Astrocyte (in vitro differentiated cells and primary cell): ENCODE measurements around the gene COBL. TPM values are rescaled to one million over a fixed set of nuclear protein-coding genes. Genes with fewer than 3 reads are reported as not detected.

Experiments
- DNase-seq: peaks from one replicate; pipeline ENCODE4 v3.0.0-alpha.2; 2010; ENCODE audit warnings: low read depth
- FAIRE-seq: peaks from 2 replicates; lab custom pipeline; 2011; peaks lifted over from hg19 to GRCh38; lab: Jason Lieb, UNC
- H2AFZ ChIP-seq: 2 replicates; pipeline ENCODE4 v1.6.0; 2012; ENCODE audit warnings: low read depth, low read length, inconsistent platforms
- H3K27ac ChIP-seq: 2 replicates; pipeline ENCODE4 v1.5.1; 2011; ENCODE audit warnings: low read depth, low read length, inconsistent platforms
- H3K27me3 ChIP-seq: 2 replicates; pipeline ENCODE4 v1.6.0; 2011; ENCODE audit warnings: low read length, inconsistent platforms; ENCODE audit not compliant: insufficient read depth
- H3K36me3 ChIP-seq: 2 replicates; pipeline ENCODE4 v1.5.1; 2011; ENCODE audit warnings: low read length, inconsistent platforms; ENCODE audit not compliant: insufficient read depth
- H3K4me1 ChIP-seq: 2 replicates; pipeline ENCODE4 v1.5.1; 2011; ENCODE audit warnings: low read length, inconsistent platforms; ENCODE audit not compliant: insufficient read depth
- H3K4me2 ChIP-seq: 2 replicates; pipeline ENCODE4 v1.6.0; 2012; ENCODE audit warnings: low read length, inconsistent platforms
- H3K4me3 ChIP-seq: 2 replicates; pipeline ENCODE4 v1.5.1; 2011; ENCODE audit warnings: low read depth, mild to moderate bottlenecking, low read length, inconsistent platforms; ENCODE audit not compliant: insufficient read depth
- H3K79me2 ChIP-seq: 2 replicates; pipeline ENCODE4 v1.6.0; 2012; ENCODE audit warnings: mild to moderate bottlenecking, low read length, inconsistent platforms; ENCODE audit not compliant: insufficient read depth
- H3K9ac ChIP-seq: 2 replicates; pipeline ENCODE4 v1.6.0; 2012; ENCODE audit warnings: mild to moderate bottlenecking, low read length, inconsistent platforms
- H3K9me3 ChIP-seq: 2 replicates; pipeline ENCODE4 v1.5.1; 2012; ENCODE audit warnings: low read depth, mild to moderate bottlenecking, low read length, inconsistent platforms; ENCODE audit not compliant: insufficient read depth
- H4K20me1 ChIP-seq: 2 replicates; pipeline ENCODE4 v1.6.0; 2012; ENCODE audit warnings: low read length, inconsistent platforms; ENCODE audit not compliant: insufficient read depth
- H3K27ac Mint-ChIP-seq: one replicate; pipeline ENCODE4 v1.8.0; 2021; ENCODE audit warnings: mild to moderate bottlenecking, mixed read lengths; ENCODE audit not compliant: unreplicated experiment
- H3K27me3 Mint-ChIP-seq: one replicate; pipeline ENCODE4 v1.8.0; 2021; ENCODE audit warnings: low read depth, mixed read lengths; ENCODE audit not compliant: unreplicated experiment
- H3K36me3 Mint-ChIP-seq: one replicate; pipeline ENCODE4 v1.8.0; 2021; ENCODE audit warnings: low read depth, mixed read lengths; ENCODE audit not compliant: unreplicated experiment
- H3K4me1 Mint-ChIP-seq: one replicate; pipeline ENCODE4 v1.8.0; 2021; ENCODE audit warnings: low read depth, mixed read lengths; ENCODE audit not compliant: unreplicated experiment
- H3K4me3 Mint-ChIP-seq: one replicate; pipeline ENCODE4 v1.8.0; 2021; ENCODE audit warnings: mild to moderate bottlenecking, moderate library complexity, mixed read lengths; ENCODE audit not compliant: unreplicated experiment
- H3K9me3 Mint-ChIP-seq: one replicate; pipeline ENCODE4 v1.8.0; 2021; ENCODE audit warnings: mild to moderate bottlenecking, mixed read lengths; ENCODE audit not compliant: unreplicated experiment
- EZH2 ChIP-seq: IDR thresholded peaks from 2 replicates; pipeline ENCODE4 v1.6.1; 2012; ENCODE audit warnings: mild to moderate bottlenecking, low read length, inconsistent platforms; ENCODE audit not compliant: insufficient read depth
- total RNA-seq: library from RNA; stranded (reverse); gene quantifications from 2 replicates; pipeline ENCODE4 v1.2.1, GENCODE V29; 2021
- TF ChIP-seq, protein P1 (sequence below): IDR thresholded peaks from 2 replicates; pipeline ENCODE4 v1.5.1; 2011; ENCODE audit warnings: low read depth, mild to moderate bottlenecking, inconsistent platforms, low read length, moderate library complexity; ENCODE audit not compliant: insufficient read depth

Gene COBL
- total RNA-seq, 1 donor from 2014 or later, result 6.4 TPM

DNA sequence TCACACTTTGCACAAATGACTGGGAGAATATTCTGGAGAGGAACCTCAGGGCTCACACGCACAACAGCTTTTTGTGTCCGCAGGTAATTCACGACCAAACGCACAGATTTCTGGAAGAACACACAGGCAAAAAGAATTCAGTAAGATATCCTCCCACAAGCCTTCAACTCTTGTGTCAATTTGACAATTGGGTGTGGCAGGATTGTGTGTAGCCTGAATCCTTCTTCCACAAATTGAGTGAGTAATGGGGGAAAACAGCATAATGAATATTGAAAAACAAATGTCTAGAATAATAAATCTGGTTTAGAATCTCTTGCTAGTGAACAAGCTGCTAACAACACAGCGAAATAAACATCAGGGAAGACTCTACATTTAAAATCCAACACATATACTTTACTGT, 125.6 kb downstream of the COBL start:
- H3K27me3 Mint-ChIP-seq, result no peaks in the 10 kb centered on the region
- no peaks in the 10 kb centered on the region for H3K27me3 ChIP-seq
- H3K9me3 Mint-ChIP-seq, result no peaks in the 10 kb centered on the region
- no peak overlapping the region for H3K4me2 ChIP-seq
- peaks cover 13% of the 10 kb centered on the region for H3K4me1 Mint-ChIP-seq
- no peaks in the 10 kb centered on the region for H3K9me3 ChIP-seq
- no peak for FAIRE-seq
- H3K36me3 Mint-ChIP-seq, result no peaks in the 10 kb centered on the region
- no peak overlapping the region for H3K9ac ChIP-seq
- H3K4me3 Mint-ChIP-seq, result no peak overlapping the region
- no peak overlapping the region for H3K27ac Mint-ChIP-seq
- no peaks in the 10 kb centered on the region for H3K4me1 ChIP-seq
- TF ChIP-seq, protein P1, sequence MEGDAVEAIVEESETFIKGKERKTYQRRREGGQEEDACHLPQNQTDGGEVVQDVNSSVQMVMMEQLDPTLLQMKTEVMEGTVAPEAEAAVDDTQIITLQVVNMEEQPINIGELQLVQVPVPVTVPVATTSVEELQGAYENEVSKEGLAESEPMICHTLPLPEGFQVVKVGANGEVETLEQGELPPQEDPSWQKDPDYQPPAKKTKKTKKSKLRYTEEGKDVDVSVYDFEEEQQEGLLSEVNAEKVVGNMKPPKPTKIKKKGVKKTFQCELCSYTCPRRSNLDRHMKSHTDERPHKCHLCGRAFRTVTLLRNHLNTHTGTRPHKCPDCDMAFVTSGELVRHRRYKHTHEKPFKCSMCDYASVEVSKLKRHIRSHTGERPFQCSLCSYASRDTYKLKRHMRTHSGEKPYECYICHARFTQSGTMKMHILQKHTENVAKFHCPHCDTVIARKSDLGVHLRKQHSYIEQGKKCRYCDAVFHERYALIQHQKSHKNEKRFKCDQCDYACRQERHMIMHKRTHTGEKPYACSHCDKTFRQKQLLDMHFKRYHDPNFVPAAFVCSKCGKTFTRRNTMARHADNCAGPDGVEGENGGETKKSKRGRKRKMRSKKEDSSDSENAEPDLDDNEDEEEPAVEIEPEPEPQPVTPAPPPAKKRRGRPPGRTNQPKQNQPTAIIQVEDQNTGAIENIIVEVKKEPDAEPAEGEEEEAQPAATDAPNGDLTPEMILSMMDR, result no peak
- TF ChIP-seq EZH2, result no peak
- no peaks in the 10 kb centered on the region for H3K36me3 ChIP-seq
- no peak overlapping the region for H3K27ac ChIP-seq
- H3K79me2 ChIP-seq, result no peaks in the 10 kb centered on the region
- no peak overlapping the region for H3K4me3 ChIP-seq
- DNase-seq, result no peak
- H2AFZ ChIP-seq, result no peak overlapping the region
- no peaks in the 10 kb centered on the region for H4K20me1 ChIP-seq

DNA sequence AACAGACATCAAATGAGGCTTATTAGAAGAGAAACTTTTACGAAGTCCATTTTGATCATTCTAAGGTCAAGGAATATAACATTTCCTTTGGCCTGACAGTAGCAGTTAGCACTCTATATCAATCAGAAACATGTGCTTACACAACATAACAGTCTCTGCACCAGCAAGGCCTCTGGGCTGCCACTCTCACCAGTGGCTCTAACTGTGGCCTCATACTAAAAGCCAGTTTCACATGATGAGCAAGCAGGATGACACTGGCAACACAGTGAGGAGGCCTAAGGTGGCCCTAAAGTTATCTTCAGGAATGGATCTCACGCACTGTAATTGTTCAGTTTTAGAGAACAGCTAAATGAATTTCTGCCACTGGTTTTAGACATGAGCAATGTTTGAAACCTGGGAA, 126.8 kb downstream of the COBL start:
- FAIRE-seq, result no peak
- no peak overlapping the region for H3K9ac ChIP-seq
- no peaks in the 10 kb centered on the region for H3K27me3 ChIP-seq
- no peaks in the 10 kb centered on the region for H3K4me1 ChIP-seq
- no peak overlapping the region for H3K4me3 ChIP-seq
- H3K36me3 ChIP-seq, result no peaks in the 10 kb centered on the region
- no peak overlapping the region for H2AFZ ChIP-seq
- Mint-ChIP-seq H3K27me3 (no peaks in the 10 kb centered on the region), H3K27ac (no peak overlapping the region), H3K4me1 (peaks cover 19% of the 10 kb centered on the region), H3K4me3 (no peak overlapping the region), H3K9me3 (no peaks in the 10 kb centered on the region), H3K36me3 (no peaks in the 10 kb centered on the region)
- no peaks in the 10 kb centered on the region for H4K20me1 ChIP-seq
- H3K4me2 ChIP-seq, result no peak overlapping the region
- no peaks in the 10 kb centered on the region for H3K9me3 ChIP-seq
- no peak overlapping the region for H3K27ac ChIP-seq
- no peaks in the 10 kb centered on the region for H3K79me2 ChIP-seq
- TF ChIP-seq EZH2, result no peak
- TF ChIP-seq, protein P1, result no peak
- no peak for DNase-seq

DNA sequence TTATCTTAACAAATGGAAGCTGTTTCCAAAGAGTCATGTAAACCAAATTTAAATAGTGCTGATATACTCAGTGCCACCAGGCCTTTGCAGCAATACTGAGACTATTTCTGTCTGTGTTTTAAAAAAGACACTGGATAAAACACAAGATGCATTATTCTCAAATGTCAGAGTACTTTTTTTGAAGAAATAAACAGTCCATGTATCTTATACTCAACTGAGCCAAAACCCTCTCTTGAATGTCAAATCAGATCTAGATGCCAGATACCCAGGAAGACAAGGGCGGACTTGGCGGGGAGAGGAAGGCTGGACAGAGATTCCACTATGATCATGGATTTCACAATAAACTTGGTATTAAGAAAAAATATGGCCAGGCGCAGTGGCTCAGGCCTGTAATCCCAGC, 127.6 kb downstream of the COBL start:
- DNase-seq (no peak), FAIRE-seq (no peak)
- Histone ChIP-seq H3K9me3 (no peaks in the 10 kb centered on the region), H3K27ac (no peak overlapping the region), H2AFZ (no peak overlapping the region), H3K4me3 (no peak overlapping the region), H3K4me1 (no peaks in the 10 kb centered on the region), H3K79me2 (no peaks in the 10 kb centered on the region), H3K36me3 (no peaks in the 10 kb centered on the region), H4K20me1 (no peaks in the 10 kb centered on the region), H3K27me3 (no peaks in the 10 kb centered on the region), H3K4me2 (no peak overlapping the region), H3K9ac (no peak overlapping the region)
- no peak overlapping the region for H3K4me3 Mint-ChIP-seq
- no peaks in the 10 kb centered on the region for H3K36me3 Mint-ChIP-seq
- no peaks in the 10 kb centered on the region for H3K9me3 Mint-ChIP-seq
- peaks cover 19% of the 10 kb centered on the region for H3K4me1 Mint-ChIP-seq
- no peaks in the 10 kb centered on the region for H3K27me3 Mint-ChIP-seq
- TF ChIP-seq, protein P1, result no peak
- no peak for TF ChIP-seq EZH2
- H3K27ac Mint-ChIP-seq, result no peak overlapping the region
